ENCODE data around the gene ANKRD39.
"Not testable (repeated sequence)": the region's sequence is repeated elsewhere in the genome, so short reads cannot be mapped to it uniquely, and the experiment has no call there.

ANKRD39 gene

DNA sequence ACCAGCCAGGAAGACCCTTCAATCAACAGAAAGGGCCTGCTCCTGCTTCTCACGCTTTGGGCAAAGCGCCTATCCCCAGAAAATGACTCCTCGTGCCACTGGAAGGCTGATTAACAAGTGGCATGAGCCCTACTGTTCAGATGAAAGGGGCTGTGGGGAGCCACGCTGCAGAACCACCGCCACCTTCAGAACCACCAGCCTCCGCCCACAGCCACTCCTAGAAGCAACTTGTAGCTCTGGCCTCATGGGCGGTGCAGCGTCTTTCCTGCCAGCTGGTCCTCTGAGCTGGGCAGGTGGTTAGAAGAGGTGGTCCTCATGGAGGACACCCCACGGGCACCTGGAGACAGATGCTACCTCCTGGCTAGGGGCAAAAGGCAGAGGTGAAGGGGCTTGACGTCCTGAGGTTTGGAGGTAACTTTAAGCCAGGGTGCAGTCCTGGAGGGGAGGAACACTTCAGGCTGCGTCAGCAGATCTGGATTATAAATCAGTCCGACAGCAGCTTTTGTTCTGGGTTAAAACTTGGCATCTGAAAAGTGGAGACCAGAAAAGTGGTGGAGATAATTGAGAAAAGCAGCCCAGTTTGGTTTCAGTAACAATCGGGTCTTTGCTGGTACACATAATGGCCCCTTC, 12.9 kb upstream of the ANKRD39 start:
- peak; percentile 76 for DNase-seq

- peak; percentile 64 for DNase-seq
These were observed 12.2 kb upstream of the ANKRD39 start, which contains the start of gene SEMA4C for GRCh38 chr2:96869822-96870625. TSS of gene SEMA4C (minus strand) at chr2:96870080. CDS start at chr2:96867886, 2,194 bp downstream.

GRCh38 chr2:96869281-96869821, 11.5 kb upstream of the ANKRD39 start:
- no peak for DNase-seq

GRCh38 chr2:96868555-96869280, 10.9 kb upstream of the ANKRD39 start:
- DNase-seq = peak; percentile 63

DNA sequence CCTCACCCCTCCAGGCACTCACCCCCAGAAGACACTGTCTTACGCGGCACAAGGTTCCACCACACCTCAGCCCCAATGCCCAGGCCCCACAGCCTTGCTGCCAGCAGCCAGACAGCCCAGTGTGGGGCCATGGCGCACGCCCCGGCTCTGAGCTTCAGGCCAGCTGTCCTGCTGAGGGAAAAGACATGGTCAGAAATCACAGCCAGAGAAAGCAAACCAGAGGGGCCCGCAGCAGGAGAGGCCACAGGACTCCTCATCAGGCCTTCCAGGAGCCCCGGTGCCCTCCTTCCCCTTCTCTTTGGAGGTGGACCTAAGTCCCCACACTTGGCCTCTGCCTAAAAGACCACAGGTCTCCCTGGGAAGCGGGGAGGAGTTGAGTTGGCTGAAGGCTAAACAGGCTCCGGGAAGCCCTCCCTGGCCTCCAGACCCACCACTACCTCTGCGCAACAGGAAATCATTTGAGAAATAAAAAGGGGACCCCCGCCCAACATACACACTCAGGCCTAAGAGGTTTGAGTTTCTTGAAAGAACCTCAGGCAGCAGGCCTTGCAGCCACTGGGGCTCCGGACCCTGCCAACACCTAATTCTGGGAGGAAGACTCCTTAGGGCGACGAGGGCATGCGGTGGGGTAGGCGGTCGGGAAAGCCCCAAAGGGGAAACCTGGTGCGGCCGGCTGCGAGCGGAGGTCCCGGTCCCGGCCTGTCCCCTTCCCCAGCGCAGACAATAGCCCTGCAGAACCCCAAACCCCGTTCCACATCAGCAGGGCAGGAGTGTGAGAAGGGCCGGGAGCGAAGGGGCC, 10.1 kb upstream of the ANKRD39 start:
- peak; percentile 57 for DNase-seq

GRCh38 chr2:96866986-96867755, 9.4 kb upstream of the ANKRD39 start:
- no peak for DNase-seq

- no peak for DNase-seq
These were observed 8.8 kb upstream of the ANKRD39 start for GRCh38 chr2:96866586-96866985.

DNA sequence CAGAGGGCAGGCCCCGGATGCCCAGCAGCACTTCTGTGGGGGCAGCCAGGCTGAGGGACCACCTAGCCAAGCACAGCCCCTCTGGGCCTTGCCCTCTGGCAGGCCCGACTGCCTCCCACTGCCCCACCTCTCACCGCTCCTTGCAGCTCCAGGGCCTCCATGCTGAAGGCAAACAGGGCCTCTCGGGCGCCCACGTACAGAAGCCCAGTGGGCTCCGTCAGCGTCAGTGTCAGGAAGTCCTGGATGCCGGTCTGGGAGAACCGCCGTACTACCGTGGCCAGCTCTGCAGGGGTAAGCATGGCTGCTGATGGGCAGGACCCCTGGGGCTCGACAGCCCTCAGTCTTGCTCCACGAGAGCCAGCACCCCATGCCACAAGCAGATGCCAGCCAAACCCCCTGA, 8.3 kb upstream of the ANKRD39 start:
- DNase-seq = no peak

GRCh38 chr2:96865654-96866053, 7.8 kb upstream of the ANKRD39 start:
- no peak for DNase-seq

- no peak for DNase-seq
These were observed 6.7 kb upstream of the ANKRD39 start for GRCh38 chr2:96864343-96865091.

GRCh38 chr2:96863575-96864342, 5.9 kb upstream of the ANKRD39 start:
- DNase-seq = no peak

GRCh38 chr2:96863056-96863455, 5.2 kb upstream of the ANKRD39 start:
- DNase-seq = not testable (repeated sequence)

DNA sequence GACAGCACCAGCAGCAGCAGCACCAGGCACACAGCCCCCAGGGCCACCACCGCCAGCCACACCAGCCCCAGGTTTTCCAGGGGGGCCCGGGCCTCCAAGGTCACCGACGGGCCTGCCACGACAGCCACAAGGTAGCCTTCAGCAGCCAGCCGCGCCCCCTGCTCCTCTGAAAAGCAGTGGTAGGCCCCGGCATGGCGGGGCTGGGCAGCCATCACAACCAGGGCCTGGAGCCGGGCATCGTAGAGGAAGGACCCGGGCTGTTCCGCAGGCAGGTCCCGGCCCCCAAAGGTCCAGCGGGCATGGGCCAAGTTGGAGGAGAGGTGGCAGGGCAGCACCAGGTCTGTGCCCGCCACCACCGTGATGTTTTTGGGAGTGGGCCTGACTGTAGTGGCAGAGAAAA, 3.3 kb upstream of the ANKRD39 start:
- DNase-seq = no peak

DNA sequence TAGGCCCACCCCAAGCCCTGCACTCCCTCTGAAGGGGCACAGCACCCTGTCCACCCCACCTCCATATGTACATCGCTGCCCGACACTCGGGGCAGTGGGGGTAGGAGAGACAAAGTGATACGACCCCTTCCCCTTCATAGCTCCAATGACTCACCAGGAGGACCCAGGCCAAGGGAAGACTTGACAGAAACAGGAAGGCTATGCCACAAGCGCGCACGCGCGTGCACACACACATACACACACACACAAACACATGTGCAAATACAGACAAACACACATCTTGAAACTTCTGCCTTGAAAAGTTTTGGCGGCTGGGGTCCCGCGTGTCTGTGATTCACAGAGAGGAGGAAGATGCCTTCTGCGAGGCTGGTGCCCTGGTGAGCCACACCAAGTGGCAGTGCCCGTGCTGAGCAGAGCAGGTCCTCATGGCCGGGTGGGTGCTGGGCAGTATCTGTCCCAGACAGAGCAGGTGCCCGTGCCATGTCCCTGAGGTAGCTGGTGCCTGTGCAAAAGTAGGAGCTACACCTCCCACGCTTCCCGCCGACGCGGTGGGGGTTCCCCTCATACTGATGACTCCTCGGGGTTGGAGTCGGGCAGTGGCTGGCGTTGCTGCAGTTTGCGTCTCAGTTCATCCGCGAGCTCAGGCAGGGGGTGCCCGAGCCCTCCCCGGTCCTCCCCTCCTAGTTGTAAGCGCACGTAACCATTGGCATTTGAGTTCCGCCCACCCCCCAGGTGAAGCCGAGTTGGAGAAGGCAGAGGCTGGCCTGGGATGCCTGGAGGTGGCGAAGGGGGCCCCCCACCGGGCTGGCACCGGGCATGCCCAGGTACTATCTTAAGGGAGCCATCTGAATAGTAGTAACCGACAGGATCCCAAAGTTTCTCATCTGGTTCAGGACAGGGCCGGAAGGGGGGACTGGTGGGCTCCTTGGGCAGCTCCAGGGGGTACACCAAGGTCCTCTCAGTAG, 2.5 kb upstream of the ANKRD39 start:
- DNase-seq = peak; percentile 34

DNA sequence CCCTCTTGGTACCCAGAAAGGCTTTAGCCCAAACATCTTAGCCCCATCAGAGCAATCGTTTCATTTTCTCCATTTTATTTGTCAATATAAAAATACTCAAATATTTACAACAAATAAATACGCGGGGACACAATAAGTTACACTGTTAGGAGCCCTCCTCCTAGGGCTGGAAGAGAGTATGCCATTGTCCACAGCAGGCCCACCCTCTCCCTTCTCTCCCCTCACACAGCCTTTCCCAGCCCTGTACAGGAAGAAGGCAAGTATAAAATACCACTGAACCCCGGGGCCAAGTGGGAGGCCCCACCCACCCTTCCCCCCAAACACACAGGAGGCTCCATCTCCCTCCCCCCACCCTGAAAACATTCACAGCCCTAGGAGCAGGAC, 1.9 kb upstream of the ANKRD39 start:
- no peak for DNase-seq

GRCh38 chr2:96859099-96859649, 1.4 kb upstream of the ANKRD39 start:
- DNase-seq = no peak

GRCh38 chr2:96856776-96857666, 795 bp downstream of the ANKRD39 start:
- DNase-seq = peak; percentile 31

DNA sequence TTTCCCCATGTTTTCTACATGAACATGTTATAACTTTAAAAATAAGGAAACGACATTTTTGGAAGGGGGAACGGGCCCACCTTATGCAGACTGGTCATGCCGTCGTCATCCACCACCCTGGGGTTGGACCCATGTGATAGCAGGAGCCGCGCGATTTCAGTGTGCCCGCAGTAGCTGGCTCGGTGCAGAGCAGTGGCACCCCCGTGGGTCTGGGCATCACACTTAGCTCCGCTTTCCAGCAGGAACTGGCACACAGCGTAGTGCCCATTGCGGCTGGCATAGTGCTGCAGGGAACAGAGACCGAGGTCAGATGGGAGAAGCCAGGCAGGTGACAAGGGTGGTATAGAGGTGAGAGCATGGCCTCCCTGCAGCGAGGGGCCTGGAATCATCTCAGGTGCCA, 4.5 kb downstream of the ANKRD39 start:
- no peak for DNase-seq
